HUES64 (cell line): ENCODE results near the gene C11orf42.
A peak's percentile ranks its signal among the peaks of the same experiment; 100 is the strongest.
"Not testable (repeated sequence)": the region's sequence is repeated elsewhere in the genome, so short reads cannot be mapped to it uniquely, and the experiment has no call there.

Source experiments
- H3K27ac ChIP-seq: 2 replicates; pipeline ENCODE4 v1.7.0; 2013; ENCODE audit warnings: low read depth, low read length, inconsistent platforms
- H3K27me3 ChIP-seq: 2 replicates; pipeline ENCODE4 v1.6.1; 2013; ENCODE audit warnings: mild to moderate bottlenecking, low read length; ENCODE audit not compliant: insufficient read depth
- H3K36me3 ChIP-seq: 2 replicates; pipeline ENCODE4 v1.6.1; 2013; ENCODE audit warnings: mild to moderate bottlenecking, low read length; ENCODE audit not compliant: insufficient read depth
- H3K4me1 ChIP-seq: 2 replicates; pipeline ENCODE4 v1.6.1; 2013; ENCODE audit warnings: mild to moderate bottlenecking, low read length, moderate library complexity; ENCODE audit not compliant: insufficient read depth
- H3K4me3 ChIP-seq: 2 replicates; pipeline ENCODE4 v1.5.1; 2013; ENCODE audit warnings: mild to moderate bottlenecking, low read length, moderate library complexity
- H3K9ac ChIP-seq: 2 replicates; pipeline ENCODE4 v1.6.1; 2013; ENCODE audit warnings: mild to moderate bottlenecking, low read depth, low read length
- H3K9me3 ChIP-seq: 2 replicates; pipeline ENCODE4 v1.6.1; 2013; ENCODE audit warnings: low read depth, low read length; ENCODE audit not compliant: insufficient read depth
- WGBS: fragments of 150-250, 120-280 bp; methylation state at CpG from one replicate; pipeline ENCODE4 v1.1.7; 2013; ENCODE audit warnings: missing lambda C conversion rate; 5-methylcytosine and 5-hydroxymethylcytosine counted together

C11orf42 gene

GRCh38 chr11:6240139-6240538, 34.8 kb downstream of the C11orf42 start:
- no peak overlapping the region for H3K27ac ChIP-seq
- H3K9ac ChIP-seq = no peak overlapping the region
- no peak overlapping the region for H3K4me3 ChIP-seq
- no peaks in the 10 kb centered on the region for H3K4me1 ChIP-seq
- no peaks in the 10 kb centered on the region for H3K9me3 ChIP-seq
- no peaks in the 10 kb centered on the region for H3K36me3 ChIP-seq
- no peaks in the 10 kb centered on the region for H3K27me3 ChIP-seq
- WGBS = 97% methylated on average over 28 of the region's 28 CpGs

GRCh38 chr11:6240781-6241180, 35.4 kb downstream of the C11orf42 start:
- Histone ChIP-seq H3K27ac (no peak overlapping the region), H3K4me1 (no peaks in the 10 kb centered on the region), H3K4me3 (no peak overlapping the region), H3K9ac (no peak overlapping the region), H3K9me3 (no peaks in the 10 kb centered on the region), H3K27me3 (no peaks in the 10 kb centered on the region), H3K36me3 (no peaks in the 10 kb centered on the region)
- WGBS = 90% methylated on average over 1 of the region's 1 CpG

GRCh38 chr11:6241316-6241715, 36.0 kb downstream of the C11orf42 start:
- H3K4me1 ChIP-seq = no peaks in the 10 kb centered on the region
- 93% methylated on average over 7 of the region's 7 CpGs for WGBS
- no peak overlapping the region for H3K27ac ChIP-seq
- no peak overlapping the region for H3K4me3 ChIP-seq
- no peaks in the 10 kb centered on the region for H3K36me3 ChIP-seq
- no peaks in the 10 kb centered on the region for H3K27me3 ChIP-seq
- H3K9ac ChIP-seq = no peak overlapping the region
- no peaks in the 10 kb centered on the region for H3K9me3 ChIP-seq

- Histone ChIP-seq H3K9ac (no peak overlapping the region), H3K4me3 (no peak overlapping the region), H3K9me3 (no peaks in the 10 kb centered on the region), H3K27ac (no peak overlapping the region), H3K4me1 (no peaks in the 10 kb centered on the region), H3K36me3 (no peaks in the 10 kb centered on the region), H3K27me3 (no peaks in the 10 kb centered on the region)
- WGBS = 92% methylated on average over 2 of the region's 2 CpGs
These were observed 40.2 kb downstream of the C11orf42 start for GRCh38 chr11:6245536-6245935.

- no peak overlapping the region for H3K9ac ChIP-seq
- no peaks in the 10 kb centered on the region for H3K9me3 ChIP-seq
- no peaks in the 10 kb centered on the region for H3K36me3 ChIP-seq
- no peak overlapping the region for H3K27ac ChIP-seq
- 100% methylated on average over 1 of the region's 1 CpG for WGBS
- no peak overlapping the region for H3K4me3 ChIP-seq
- H3K27me3 ChIP-seq = no peaks in the 10 kb centered on the region
- peaks cover 8% of the 10 kb centered on the region for H3K4me1 ChIP-seq
These were observed 42.9 kb downstream of the C11orf42 start for GRCh38 chr11:6248248-6248647.

GRCh38 chr11:6248897-6249296, 43.5 kb downstream of the C11orf42 start:
- H3K9me3 ChIP-seq, H3K4me3 ChIP-seq, H3K4me1 ChIP-seq, H3K9ac ChIP-seq, H3K36me3 ChIP-seq, H3K27ac ChIP-seq, H3K27me3 ChIP-seq: not testable (repeated sequence)
- WGBS = 95% methylated on average over 3 of the region's 3 CpGs

- no peaks in the 10 kb centered on the region for H3K9me3 ChIP-seq
- H3K27me3 ChIP-seq = peaks cover 4% of the 10 kb centered on the region; the same call in 1 of the 2 replicates
- peaks cover 8% of the 10 kb centered on the region for H3K4me1 ChIP-seq
- 76% methylated on average over 3 of the region's 3 CpGs for WGBS
- no peak overlapping the region for H3K4me3 ChIP-seq
- H3K27ac ChIP-seq = no peak overlapping the region
- no peaks in the 10 kb centered on the region for H3K36me3 ChIP-seq
- H3K9ac ChIP-seq = no peak overlapping the region
These were observed 44.6 kb downstream of the C11orf42 start for GRCh38 chr11:6249770-6250555.

GRCh38 chr11:6251120-6251733, 45.9 kb downstream of the C11orf42 start:
- H3K9me3 ChIP-seq = no peaks in the 10 kb centered on the region
- peaks cover 16% of the 10 kb centered on the region for H3K27me3 ChIP-seq
- 46% methylated on average over 6 of the region's 6 CpGs for WGBS
- no peak overlapping the region for H3K4me3 ChIP-seq
- no peak overlapping the region for H3K9ac ChIP-seq
- H3K27ac ChIP-seq = no peak overlapping the region
- no peaks in the 10 kb centered on the region for H3K36me3 ChIP-seq
- H3K4me1 ChIP-seq = peaks cover 8% of the 10 kb centered on the region

- 87% methylated on average over 6 of the region's 6 CpGs for WGBS
- H3K4me3 ChIP-seq = no peak overlapping the region
- H3K27ac ChIP-seq = no peak overlapping the region
These were observed 46.7 kb downstream of the C11orf42 start for GRCh38 chr11:6251990-6252473.

GRCh38 chr11:6253197-6253596, 47.8 kb downstream of the C11orf42 start:
- Histone ChIP-seq H3K27ac (no peak overlapping the region), H3K4me3 (no peak overlapping the region), H3K9me3 (no peaks in the 10 kb centered on the region), H3K9ac (no peak overlapping the region), H3K27me3 (peaks cover 36% of the 10 kb centered on the region), H3K4me1 (peaks cover 8% of the 10 kb centered on the region), H3K36me3 (no peaks in the 10 kb centered on the region)
- WGBS = 100% methylated on average over 1 of the region's 1 CpG

More at GRCh38 chr11:6251990-6252473, 46.7 kb downstream of the C11orf42 start:
- Histone ChIP-seq H3K9ac (no peak overlapping the region), H3K9me3 (no peaks in the 10 kb centered on the region), H3K27me3 (peaks cover 24% of the 10 kb centered on the region), H3K4me1 (peaks cover 8% of the 10 kb centered on the region), H3K36me3 (no peaks in the 10 kb centered on the region)

- Histone ChIP-seq H3K9ac (no peak overlapping the region), H3K36me3 (no peaks in the 10 kb centered on the region), H3K27me3 (peaks cover 85% of the 10 kb centered on the region), H3K4me3 (peak overlapping the region; percentile 55; the same call in 1 of the 2 replicates), H3K4me1 (peaks cover 12% of the 10 kb centered on the region), H3K27ac (no peak overlapping the region), H3K9me3 (no peaks in the 10 kb centered on the region)
- WGBS = 75% methylated on average over 2 of the region's 3 CpGs
These were observed 52.8 kb downstream of the C11orf42 start for GRCh38 chr11:6258141-6258540.
